Esophagus mucosa (tissue), 1 donor: ENCODE data around the gene PTGR3. TPM values are rescaled to one million over a fixed set of nuclear protein-coding genes. Genes with fewer than 3 reads are reported as not detected.
A peak's percentile ranks its signal among the peaks of the same experiment; 100 is the strongest.

Experiments
- ATAC-seq: fragments of 200-7000 bp; cut with Tn5 transposase; one replicate; pipeline ENCODE4 v1.9.1; 2020
- total RNA-seq: library from RNA; stranded (reverse); gene quantifications from one replicate; pipeline ENCODE4 v1.2.4, GENCODE V29; 2023
- donor health status: DM: yes; HTN: yes; CAD: no.

Gene PTGR3
- total RNA-seq, 1 donor from 2014 or later, result 21.2 TPM

- ATAC-seq, result no peak
Observed at GRCh38 chr18:75168619-75169018, 40.3 kb downstream of the PTGR3 start.

GRCh38 chr18:75167759-75168618 is 41.0 kb downstream of the PTGR3 start:
- no peak for ATAC-seq

GRCh38 chr18:75167137-75167536 is 41.8 kb downstream of the PTGR3 start:
- ATAC-seq, result no peak

- ATAC-seq, result no peak
Observed at GRCh38 chr18:75165926-75166325, 43.0 kb downstream of the PTGR3 start.

GRCh38 chr18:75164479-75164878 is 44.5 kb downstream of the PTGR3 start:
- no peak for ATAC-seq

- ATAC-seq, result no peak
Observed at GRCh38 chr18:75163736-75164135, 45.2 kb downstream of the PTGR3 start.

GRCh38 chr18:75162978-75163377 is 46.0 kb downstream of the PTGR3 start:
- no peak for ATAC-seq

GRCh38 chr18:75162467-75162866 is 46.5 kb downstream of the PTGR3 start:
- peak; percentile 75 for ATAC-seq

GRCh38 chr18:75161256-75162028 is 47.5 kb downstream of the PTGR3 start:
- ATAC-seq, result no peak

- no peak for ATAC-seq
Observed at GRCh38 chr18:75160364-75160763, 48.6 kb downstream of the PTGR3 start.

GRCh38 chr18:75159646-75160356 is 49.1 kb downstream of the PTGR3 start:
- ATAC-seq, result no peak

- no peak for ATAC-seq
Observed at GRCh38 chr18:75159238-75159518, 49.8 kb downstream of the PTGR3 start.

Other genes starting within 250 kb of the PTGR3 start
- 9.2 TPM for gene TSHZ1, start 1.7 kb upstream of the PTGR3 start, total RNA-seq
- gene SMIM21, start 218.6 kb upstream of the PTGR3 start, total RNA-seq, result not detected